GM12878 (cell line): ENCODE data around the gene SMPD1. TPM values are rescaled to one million over a fixed set of nuclear protein-coding genes. Genes with fewer than 3 reads are reported as not detected.

Experiments used
- ATAC-seq: fragments of 200-7000 bp; cut with Tn5 transposase; 3 replicates; pipeline ENCODE4 v1.9.1; 2020; ENCODE audit warnings: mild to moderate bottlenecking, moderate library complexity
- BruUV-seq: library from RNA; stranded (reverse); fragments of 400-500 nt; replicated peaks from 2 replicates; lab custom pipeline; 2021; lab: Mats Ljungman, UMichigan
- CTCF ChIA-PET: fragments of 300-600 bp; sonication (Branson Sonifier 250); formaldehyde crosslinking; extraction: SDS; loops from one replicate; lab custom pipeline; 2021; ENCODE audit warnings: inconsistent platforms; lab: Yijun Ruan, JAX
- POLR2A ChIA-PET: fragments of 350-600 bp; formaldehyde crosslinking; extraction: SDS; loops from one replicate; lab custom pipeline; 2021; ENCODE audit warnings: inconsistent platforms; lab: Charles Lee
- RAD21 ChIA-PET: fragments of 300-600 bp; sonication (Branson Sonifier 250); formaldehyde crosslinking; loops from one replicate; lab custom pipeline; 2023; ENCODE audit warnings: antibody characterized with exemption; ENCODE audit not compliant: unreplicated experiment; lab: Charles Lee
- SMC1A ChIA-PET: fragments of 300-600 bp; sonication (Branson Sonifier 250); formaldehyde crosslinking; loops from one replicate; lab custom pipeline; 2023; ENCODE audit not compliant: unreplicated experiment, uncharacterized antibody; lab: Charles Lee
- DNase-seq: peaks from one replicate; pipeline ENCODE4 v3.0.0-alpha.2; 2011; ENCODE audit warnings: low read depth, low spot score
- FAIRE-seq: peaks from 3 replicates; lab custom pipeline; 2011; peaks lifted over from hg19 to GRCh38; lab: Jason Lieb, UNC
- H2AFZ ChIP-seq: 2 replicates; pipeline ENCODE4 v1.6.0; 2011; ENCODE audit warnings: low read depth, low read length, control low read depth; ENCODE audit not compliant: control insufficient read depth
- H3K27ac ChIP-seq: 2 replicates; pipeline ENCODE4 v1.5.1; 2011; ENCODE audit warnings: control low read depth; ENCODE audit not compliant: control insufficient read depth, insufficient read depth
- H3K27me3 ChIP-seq, 2 experiments: replicated peaks in 1 of 2; 2 replicates each; pipeline versions ENCODE4 v1.6.0 to v1.6.1; 2011; ENCODE audit warnings: low read length in 1 of 2; ENCODE audit not compliant: control insufficient read depth in 2 of 2, insufficient read depth in 2 of 2
- H3K36me3 ChIP-seq, 2 experiments: 2 replicates each; pipeline ENCODE4 v1.5.1; 2011; ENCODE audit warnings: low read length in 1 of 2; ENCODE audit not compliant: control insufficient read depth in 2 of 2, insufficient read depth in 2 of 2
- H3K4me1 ChIP-seq: 2 replicates; pipeline ENCODE4 v1.6.1; 2011; ENCODE audit warnings: mild to moderate bottlenecking, low read length, moderate library complexity, mixed read lengths; ENCODE audit not compliant: control insufficient read depth, insufficient read depth
- H3K4me2 ChIP-seq: 2 replicates; pipeline ENCODE4 v1.6.0; 2011; ENCODE audit warnings: control low read depth; ENCODE audit not compliant: control insufficient read depth, insufficient read depth
- H3K4me3 ChIP-seq: fragments of 200-600 bp; sonication (generic); 2 replicates; pipeline ENCODE4 v1.5.1; 2016
- H3K79me2 ChIP-seq: 2 replicates; pipeline ENCODE4 v1.6.0; 2011; ENCODE audit warnings: low read length; ENCODE audit not compliant: control insufficient read depth, insufficient read depth
- H3K9ac ChIP-seq: 2 replicates; pipeline ENCODE4 v1.8.0; 2011; ENCODE audit warnings: low read length, control low read depth, mixed read lengths; ENCODE audit not compliant: control insufficient read depth, insufficient read depth
- H3K9me3 ChIP-seq: replicated peaks from 3 replicates; pipeline ENCODE4 v1.5.1; 2011; ENCODE audit warnings: mild to moderate bottlenecking, low read length; ENCODE audit not compliant: control insufficient read depth, insufficient read depth
- H4K20me1 ChIP-seq: 2 replicates; pipeline ENCODE4 v1.6.0; 2011; ENCODE audit not compliant: control insufficient read depth, insufficient read depth
- DPF2 ChIP-seq: fragments of 450-650 bp; IDR thresholded peaks from 2 replicates; pipeline ENCODE4 v1.6.1; 2017; ENCODE audit warnings: mild to moderate bottlenecking
- NR2C2 ChIP-seq: IDR thresholded peaks from 2 replicates; pipeline ENCODE4 v1.6.1; 2011; ENCODE audit warnings: borderline replicate concordance, low read depth; ENCODE audit not compliant: control insufficient read depth, insufficient read length
- RELA ChIP-seq: fragments of 450-650 bp; IDR thresholded peaks from 2 replicates; pipeline ENCODE4 v1.8.0; 2014; ENCODE audit warnings: borderline replicate concordance; ENCODE audit not compliant: partially characterized antibody
- WGBS: methylation state at CpG from one replicate; pipeline ENCODE4 v1.1.6; 2016; ENCODE audit warnings: low lambda C conversion rate; ENCODE audit not compliant: insufficient replicate concordance, insufficient coverage; ENCODE audit errors: missing lambda C conversion rate; 5-methylcytosine and 5-hydroxymethylcytosine counted together
- in situ Hi-C: fragments of 300-500 bp; cut with MboI; formaldehyde crosslinking; loops from 9 replicates; pipeline ENCODE4 v1.14.3; 2018; ENCODE audit warnings: mixed read lengths
- intact Hi-C: fragments of 100-400 bp; cut with micrococcal nuclease; formaldehyde crosslinking; loops from one replicate; pipeline ENCODE4 v1.14.2; 2022; ENCODE audit not compliant: unreplicated experiment
- polyA plus RNA-seq, 11 experiments: library from polyadenylated mRNA; depleted of rRNA in 4 of 11; unstranded in 6 of 11; stranded (reverse) in 5 of 11; fragments of >200 nt; fragmentation: Nextera tagmentation in 4 of 11; fragmentation: Illumina TruSeq in 1 of 11; extraction: Ambion mirVana in 4 of 11; extraction: Trizol in 1 of 11; gene quantifications; 1 replicate in 1 of 11; 2 replicates in 10 of 11; pipeline versions ENCODE4 v1.2.1 to v1.2.3, GENCODE V29; 2011 to 2016; ENCODE audit warnings: inconsistent platforms in 2 of 11, missing spikeins in 2 of 11, low read depth in 1 of 11
- total RNA-seq, 4 experiments: library from RNA; depleted of rRNA in 3 of 4; stranded (reverse); fragments of >200 nt in 3 of 4; fragmentation: Illumina TruSeq in 1 of 4; extraction: Trizol in 1 of 4; gene quantifications; 2 replicates each; pipeline versions ENCODE4 v1.2.1 to v1.2.3, GENCODE V29; 2013 to 2021
- TF ChIP-seq, protein P1 (sequence below): fragments of 450-650 bp; conservative IDR thresholded peaks from 2 replicates; pipeline ENCODE4 v1.6.1; 2017; ENCODE audit warnings: mild to moderate bottlenecking, moderate library complexity
- TF ChIP-seq, protein P2 (sequence below), 3 experiments: IDR thresholded peaks in 2 of 3; conservative IDR thresholded peaks in 1 of 3; 2 replicates each; pipeline ENCODE4 v1.5.1; 2011; ENCODE audit warnings: low read depth in 3 of 3, low read length in 3 of 3, mild to moderate bottlenecking in 3 of 3, control low read depth in 2 of 3, moderate library complexity in 2 of 3, inconsistent platforms in 1 of 3, mixed read lengths in 1 of 3; ENCODE audit not compliant: control insufficient read depth in 2 of 3, insufficient read depth in 1 of 3; ENCODE audit errors: extremely low read depth in 1 of 3
- TF ChIP-seq, protein P3 (sequence below): IDR thresholded peaks from 2 replicates; pipeline ENCODE4 v1.6.1; 2011; ENCODE audit warnings: mild to moderate bottlenecking, low read depth, low read length, moderate library complexity; ENCODE audit not compliant: insufficient replicate concordance
- TF ChIP-seq, protein P4 (sequence below): IDR thresholded peaks from 2 replicates; pipeline ENCODE4 v1.6.1; 2012; ENCODE audit warnings: low read depth, low read length, improper control_type of control experiment

The SMPD1 gene
- total and polyA plus RNA-seq, 10 of the 15 experiments (the other 5 are each of a cell fraction or from before 2014, with no cell fraction given), result 1.4 to 13.7 (median 6.2) TPM

DNA sequence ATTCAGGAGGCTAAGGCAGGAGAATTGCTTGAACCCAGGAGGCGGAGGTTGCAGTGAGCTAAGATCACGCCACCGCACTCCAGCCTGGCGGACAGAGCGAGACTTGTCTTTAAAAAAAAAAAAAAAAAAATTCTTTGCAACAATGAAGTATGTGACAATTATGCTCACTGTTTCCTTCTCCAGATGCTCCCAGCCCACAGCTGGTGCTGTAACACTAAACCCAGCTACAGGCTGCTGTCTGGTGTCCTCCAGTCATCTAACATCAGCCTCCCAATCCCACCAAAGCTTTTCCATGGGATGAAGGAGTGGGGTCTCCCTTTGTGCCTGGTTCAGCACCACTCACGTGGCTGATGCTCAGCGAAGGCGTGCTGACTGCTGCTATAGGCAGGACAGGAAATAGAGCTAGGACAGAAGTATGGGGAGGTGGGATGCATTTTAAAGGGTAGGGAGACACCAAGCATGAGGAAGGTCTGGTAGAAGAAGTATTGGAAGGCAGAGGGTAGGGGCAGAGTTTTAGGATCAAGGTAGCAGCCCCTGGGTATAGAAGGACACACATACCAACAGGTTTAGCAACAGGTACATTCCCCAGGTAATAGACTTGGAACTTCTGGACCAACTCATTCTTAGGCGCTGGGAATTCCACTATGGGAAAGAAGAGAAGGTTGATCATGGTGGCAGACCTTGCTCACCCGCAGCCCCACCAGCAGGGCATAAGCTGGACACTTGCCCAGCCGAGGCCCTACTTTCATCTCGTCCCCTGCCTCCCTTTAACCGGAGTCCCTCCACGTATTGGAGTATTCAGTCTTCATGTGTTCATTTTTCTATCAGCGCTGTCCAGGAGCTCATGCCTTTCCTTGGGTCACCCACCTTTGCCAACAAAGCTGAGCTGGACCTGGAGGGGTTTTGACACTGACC is 10.4 kb downstream of the SMPD1 start:
- CTCF ChIA-PET, result interaction anchor here (0.6 to 4.4 kb wide), 4 partner anchors 22 to 319 kb away, joined by 3 to 42 read pairs (median 8); no protein-coding TSS in a partner anchor

DNA sequence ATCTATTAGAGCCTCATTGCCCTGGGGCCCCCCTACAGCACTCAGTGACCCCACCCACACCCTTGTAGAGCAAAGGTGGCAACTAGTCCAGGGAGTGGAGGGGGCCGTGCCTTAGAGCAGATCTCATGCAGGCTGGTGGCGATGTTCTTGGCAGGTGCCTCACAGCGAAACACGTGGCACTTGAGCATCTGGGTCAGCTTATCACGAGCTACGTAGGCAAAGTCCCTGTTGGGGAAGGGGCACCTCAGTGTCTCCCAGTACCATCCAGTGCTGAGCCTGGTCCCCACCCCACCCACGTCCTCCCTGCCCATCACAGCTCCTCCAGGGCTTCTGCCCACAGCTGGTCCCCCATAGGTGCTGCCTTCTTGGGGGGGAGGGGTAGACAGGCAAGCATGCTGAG is 11.2 kb downstream of the SMPD1 start:
- Histone ChIP-seq H3K27me3 (no peaks in the 10 kb centered on the region), H3K4me2 (0 out of 2 replicates have a peak overlapping the region, but pooled peaks have one; percentile 69), H3K36me3 (no peaks in the 10 kb centered on the region), H3K4me1 (peaks cover 25% of the 10 kb centered on the region), H3K9me3 (no peaks in the 10 kb centered on the region), H3K4me3 (no peak overlapping the region), H3K79me2 (no peaks in the 10 kb centered on the region), H2AFZ (no peak overlapping the region), H4K20me1 (no peaks in the 10 kb centered on the region), H3K27ac (no peak overlapping the region), H3K9ac (no peak overlapping the region)
- in situ Hi-C loops (no loop called here), intact Hi-C loops (loop anchor here (5.0 kb wide), 1 partner anchor 71 kb away; the partner anchor contains the start of gene TRIM3)
- ATAC-seq, result no peak
- BruUV-seq, result no TSS peak
- FAIRE-seq, result no peak
- POLR2A ChIA-PET, result interaction anchor here (0.9 to 2.3 kb wide), 4 partner anchors 11 to 80 kb away, joined by 3 to 21 read pairs (median 4); partner anchors contain the start of genes ARFIP2, SMPD1 and TIMM10B
- SMC1A ChIA-PET, result interaction anchor here (0.9 to 2.7 kb wide), 6 partner anchors 12 to 276 kb away, joined by 3 to 21 read pairs (median 4); partner anchors contain the start of gene APBB1
- CTCF ChIA-PET, result interaction anchor here (1.4 to 4.4 kb wide), 4 partner anchors 23 to 150 kb away, joined by 3 to 42 read pairs (median 9); no protein-coding TSS in a partner anchor
- 82% methylated on average over 7 of the region's 7 CpGs for WGBS
- RAD21 ChIA-PET, result interaction anchor here (0.9 to 3.3 kb wide), 4 partner anchors 11 to 80 kb away, joined by 3 to 24 read pairs (median 14); partner anchors contain the start of genes ARFIP2, SMPD1 and TIMM10B
- DNase-seq, result no peak
- TF ChIP-seq NR2C2 (no peak), DPF2 (no peak)
- TF ChIP-seq, protein P1, sequence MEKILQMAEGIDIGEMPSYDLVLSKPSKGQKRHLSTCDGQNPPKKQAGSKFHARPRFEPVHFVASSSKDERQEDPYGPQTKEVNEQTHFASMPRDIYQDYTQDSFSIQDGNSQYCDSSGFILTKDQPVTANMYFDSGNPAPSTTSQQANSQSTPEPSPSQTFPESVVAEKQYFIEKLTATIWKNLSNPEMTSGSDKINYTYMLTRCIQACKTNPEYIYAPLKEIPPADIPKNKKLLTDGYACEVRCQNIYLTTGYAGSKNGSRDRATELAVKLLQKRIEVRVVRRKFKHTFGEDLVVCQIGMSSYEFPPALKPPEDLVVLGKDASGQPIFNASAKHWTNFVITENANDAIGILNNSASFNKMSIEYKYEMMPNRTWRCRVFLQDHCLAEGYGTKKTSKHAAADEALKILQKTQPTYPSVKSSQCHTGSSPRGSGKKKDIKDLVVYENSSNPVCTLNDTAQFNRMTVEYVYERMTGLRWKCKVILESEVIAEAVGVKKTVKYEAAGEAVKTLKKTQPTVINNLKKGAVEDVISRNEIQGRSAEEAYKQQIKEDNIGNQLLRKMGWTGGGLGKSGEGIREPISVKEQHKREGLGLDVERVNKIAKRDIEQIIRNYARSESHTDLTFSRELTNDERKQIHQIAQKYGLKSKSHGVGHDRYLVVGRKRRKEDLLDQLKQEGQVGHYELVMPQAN, result no peak
- TF ChIP-seq, protein P2, sequence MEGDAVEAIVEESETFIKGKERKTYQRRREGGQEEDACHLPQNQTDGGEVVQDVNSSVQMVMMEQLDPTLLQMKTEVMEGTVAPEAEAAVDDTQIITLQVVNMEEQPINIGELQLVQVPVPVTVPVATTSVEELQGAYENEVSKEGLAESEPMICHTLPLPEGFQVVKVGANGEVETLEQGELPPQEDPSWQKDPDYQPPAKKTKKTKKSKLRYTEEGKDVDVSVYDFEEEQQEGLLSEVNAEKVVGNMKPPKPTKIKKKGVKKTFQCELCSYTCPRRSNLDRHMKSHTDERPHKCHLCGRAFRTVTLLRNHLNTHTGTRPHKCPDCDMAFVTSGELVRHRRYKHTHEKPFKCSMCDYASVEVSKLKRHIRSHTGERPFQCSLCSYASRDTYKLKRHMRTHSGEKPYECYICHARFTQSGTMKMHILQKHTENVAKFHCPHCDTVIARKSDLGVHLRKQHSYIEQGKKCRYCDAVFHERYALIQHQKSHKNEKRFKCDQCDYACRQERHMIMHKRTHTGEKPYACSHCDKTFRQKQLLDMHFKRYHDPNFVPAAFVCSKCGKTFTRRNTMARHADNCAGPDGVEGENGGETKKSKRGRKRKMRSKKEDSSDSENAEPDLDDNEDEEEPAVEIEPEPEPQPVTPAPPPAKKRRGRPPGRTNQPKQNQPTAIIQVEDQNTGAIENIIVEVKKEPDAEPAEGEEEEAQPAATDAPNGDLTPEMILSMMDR (IDR thresholded peaks at IDR 0.05 in 2 of 3, conservative IDR thresholded peaks at IDR 0.05 in 1 of 3; ENCODE audit: control insufficient read depth in 2 of 3, extremely low read depth in 1 of 3, insufficient read depth in 1 of 3, low read depth in 3 of 3, low read length in 3 of 3), result no peak
- TF ChIP-seq, protein P3, sequence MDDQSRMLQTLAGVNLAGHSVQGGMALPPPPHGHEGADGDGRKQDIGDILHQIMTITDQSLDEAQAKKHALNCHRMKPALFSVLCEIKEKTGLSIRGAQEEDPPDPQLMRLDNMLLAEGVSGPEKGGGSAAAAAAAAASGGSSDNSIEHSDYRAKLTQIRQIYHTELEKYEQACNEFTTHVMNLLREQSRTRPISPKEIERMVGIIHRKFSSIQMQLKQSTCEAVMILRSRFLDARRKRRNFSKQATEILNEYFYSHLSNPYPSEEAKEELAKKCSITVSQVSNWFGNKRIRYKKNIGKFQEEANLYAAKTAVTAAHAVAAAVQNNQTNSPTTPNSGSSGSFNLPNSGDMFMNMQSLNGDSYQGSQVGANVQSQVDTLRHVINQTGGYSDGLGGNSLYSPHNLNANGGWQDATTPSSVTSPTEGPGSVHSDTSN, result no peak

More for the DNA sequence above, 10.4 kb downstream of the SMPD1 start:
- no peaks in the 10 kb centered on the region for H3K79me2 ChIP-seq
- H3K9me3 ChIP-seq, result no peaks in the 10 kb centered on the region
- H4K20me1 ChIP-seq, result no peaks in the 10 kb centered on the region
- SMC1A ChIA-PET, result interaction anchor here (1.3 kb wide), 1 partner anchor 43 kb away, joined by 4 read pairs; no protein-coding TSS in a partner anchor
- H3K36me3 ChIP-seq, result no peaks in the 10 kb centered on the region
- H3K9ac ChIP-seq, result no peak overlapping the region
- 87% methylated on average over 13 of the region's 15 CpGs for WGBS
- RAD21 ChIA-PET, result interaction anchor here (2.6 kb wide), 1 partner anchor 22 kb away, joined by 9 read pairs; no protein-coding TSS in a partner anchor
- intact Hi-C loops, result loop anchor here (5.0 kb wide), 1 partner anchor 72 kb away; the partner anchor contains the start of gene TRIM3
- DNase-seq, result no peak
- in situ Hi-C loops, result no loop called here
- H3K4me1 ChIP-seq, result peaks cover 25% of the 10 kb centered on the region
- ATAC-seq, result no peak
- no peak overlapping the region for H2AFZ ChIP-seq
- POLR2A ChIA-PET, result interaction anchor here (1.0 to 2.3 kb wide), 3 partner anchors 10 to 37 kb away, joined by 3 to 21 read pairs (median 3); partner anchors contain the start of gene SMPD1
- no peaks in the 10 kb centered on the region for H3K27me3 ChIP-seq
- H3K4me3 ChIP-seq, result no peak overlapping the region
- H3K27ac ChIP-seq, result no peak overlapping the region
- FAIRE-seq, result no peak
- H3K4me2 ChIP-seq, result no peak overlapping the region
- no peak for TF ChIP-seq RELA
- TF ChIP-seq, protein P4, sequence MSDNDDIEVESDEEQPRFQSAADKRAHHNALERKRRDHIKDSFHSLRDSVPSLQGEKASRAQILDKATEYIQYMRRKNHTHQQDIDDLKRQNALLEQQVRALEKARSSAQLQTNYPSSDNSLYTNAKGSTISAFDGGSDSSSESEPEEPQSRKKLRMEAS, result no peak
- no TSS peak for BruUV-seq
